Measurements from ENCODE around the gene NUP85.

The NUP85 gene

GRCh38 chr17:75244133-75244866, 38.8 kb downstream of the NUP85 start:
- Histone ChIP-seq H3K4me1 (ENCODE audit: control insufficient read depth in 1 of 2, insufficient read depth in 1 of 2, low read depth in 1 of 2, low read length in 1 of 2) (peaks cover 18 to 21% of the 10 kb centered on the region in 2 experiments), H3K9me3 (no peaks in the 10 kb centered on the region), H3K27me3 (no peaks in the 10 kb centered on the region), H3K4me3 (ENCODE audit: low read depth in 1 of 2, low read length in 1 of 2) (peak overlapping the region in 1 of 2 experiments; percentile 35), H3K27ac (peak overlapping the region; percentile 77), H3K36me3 (peaks cover 71% of the 10 kb centered on the region)
- TF ChIP-seq, protein P1, sequence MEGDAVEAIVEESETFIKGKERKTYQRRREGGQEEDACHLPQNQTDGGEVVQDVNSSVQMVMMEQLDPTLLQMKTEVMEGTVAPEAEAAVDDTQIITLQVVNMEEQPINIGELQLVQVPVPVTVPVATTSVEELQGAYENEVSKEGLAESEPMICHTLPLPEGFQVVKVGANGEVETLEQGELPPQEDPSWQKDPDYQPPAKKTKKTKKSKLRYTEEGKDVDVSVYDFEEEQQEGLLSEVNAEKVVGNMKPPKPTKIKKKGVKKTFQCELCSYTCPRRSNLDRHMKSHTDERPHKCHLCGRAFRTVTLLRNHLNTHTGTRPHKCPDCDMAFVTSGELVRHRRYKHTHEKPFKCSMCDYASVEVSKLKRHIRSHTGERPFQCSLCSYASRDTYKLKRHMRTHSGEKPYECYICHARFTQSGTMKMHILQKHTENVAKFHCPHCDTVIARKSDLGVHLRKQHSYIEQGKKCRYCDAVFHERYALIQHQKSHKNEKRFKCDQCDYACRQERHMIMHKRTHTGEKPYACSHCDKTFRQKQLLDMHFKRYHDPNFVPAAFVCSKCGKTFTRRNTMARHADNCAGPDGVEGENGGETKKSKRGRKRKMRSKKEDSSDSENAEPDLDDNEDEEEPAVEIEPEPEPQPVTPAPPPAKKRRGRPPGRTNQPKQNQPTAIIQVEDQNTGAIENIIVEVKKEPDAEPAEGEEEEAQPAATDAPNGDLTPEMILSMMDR (IDR thresholded peaks at IDR 0.05), result no peak

GRCh38 chr17:75245011-75245410, 39.5 kb downstream of the NUP85 start:
- TF ChIP-seq, protein P1 (IDR thresholded peaks at IDR 0.05), result no peak
- Histone ChIP-seq H3K4me1 (ENCODE audit: control insufficient read depth in 1 of 2, insufficient read depth in 1 of 2, low read depth in 1 of 2, low read length in 1 of 2) (peaks cover 18 to 21% of the 10 kb centered on the region in 2 experiments), H3K36me3 (peaks cover 64% of the 10 kb centered on the region)

DNA sequence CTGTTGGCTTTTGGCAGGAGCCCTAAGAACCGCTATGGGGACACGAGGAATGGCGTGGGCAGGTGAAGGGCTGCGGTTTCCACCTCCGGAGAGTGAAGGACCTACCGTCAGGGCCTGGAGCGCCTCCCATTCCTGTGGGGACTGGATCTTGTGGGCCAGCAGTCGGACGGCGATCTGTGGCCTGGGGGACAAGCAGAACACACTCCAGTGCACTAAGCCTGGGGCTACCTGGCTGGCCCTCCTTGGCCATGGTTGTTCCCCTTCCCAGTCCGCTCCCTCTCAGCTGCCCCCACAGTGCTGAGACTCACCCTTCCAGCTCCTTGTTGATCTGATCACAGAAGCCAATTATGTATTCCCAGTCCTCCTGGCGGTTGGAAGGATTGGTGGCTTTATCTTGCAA, 40.9 kb downstream of the NUP85 start:
- H3K27ac ChIP-seq, result no peak overlapping the region
- TF ChIP-seq, protein P1 (IDR thresholded peaks at IDR 0.05), result no peak
- no peaks in the 10 kb centered on the region for H3K9me3 ChIP-seq
- H3K36me3 ChIP-seq, result peaks cover 50% of the 10 kb centered on the region
- no peak overlapping the region for H3K4me3 ChIP-seq (ENCODE audit: low read depth in 1 of 2, low read length in 1 of 2)
- no peaks in the 10 kb centered on the region for H3K27me3 ChIP-seq
- peaks cover 27 to 28% of the 10 kb centered on the region in 2 experiments for H3K4me1 ChIP-seq (ENCODE audit: control insufficient read depth in 1 of 2, insufficient read depth in 1 of 2, low read depth in 1 of 2, low read length in 1 of 2)

More at GRCh38 chr17:75245011-75245410, 39.5 kb downstream of the NUP85 start:
- H3K27me3 ChIP-seq, result no peaks in the 10 kb centered on the region
- no peaks in the 10 kb centered on the region for H3K9me3 ChIP-seq
- peak overlapping the region; percentile 77 for H3K27ac ChIP-seq
- peak overlapping the region in 1 of 2 experiments; percentile 35 for H3K4me3 ChIP-seq (ENCODE audit: low read depth in 1 of 2, low read length in 1 of 2)

DNA sequence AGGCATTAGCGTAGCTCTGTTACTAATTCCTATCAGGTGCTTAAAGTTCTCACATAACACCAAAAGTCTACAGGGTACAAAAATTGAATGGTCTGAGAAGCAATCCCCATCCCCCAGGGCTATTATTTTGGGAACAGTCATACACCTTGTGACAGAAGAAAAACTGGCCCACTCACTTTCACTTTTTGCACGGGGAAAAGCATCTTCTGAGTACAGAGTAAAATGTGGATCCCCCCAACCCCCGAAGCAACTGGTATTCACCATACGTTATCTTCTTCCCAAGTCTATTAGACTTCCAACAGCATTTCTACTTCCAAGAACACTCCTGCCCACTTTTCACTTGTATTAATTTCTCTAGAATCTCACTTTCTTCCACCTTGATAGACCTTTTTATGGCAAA, 44.1 kb downstream of the NUP85 start:
- no peak overlapping the region for H3K27ac ChIP-seq
- H3K27me3 ChIP-seq, result no peaks in the 10 kb centered on the region
- no peak overlapping the region for H3K4me3 ChIP-seq (ENCODE audit: low read depth in 1 of 2, low read length in 1 of 2)
- no peaks in the 10 kb centered on the region for H3K9me3 ChIP-seq
- TF ChIP-seq, protein P1 (IDR thresholded peaks at IDR 0.05), result no peak
- H3K36me3 ChIP-seq, result peaks cover 23% of the 10 kb centered on the region
- H3K4me1 ChIP-seq (ENCODE audit: control insufficient read depth in 1 of 2, insufficient read depth in 1 of 2, low read depth in 1 of 2, low read length in 1 of 2), result peaks cover 27 to 28% of the 10 kb centered on the region in 2 experiments

GRCh38 chr17:75250009-75250471, 44.6 kb downstream of the NUP85 start:
- TF ChIP-seq, protein P1 (IDR thresholded peaks at IDR 0.05), result no peak
- Histone ChIP-seq H3K36me3 (peaks cover 23% of the 10 kb centered on the region), H3K9me3 (no peaks in the 10 kb centered on the region), H3K4me3 (ENCODE audit: low read depth in 1 of 2, low read length in 1 of 2) (no peak overlapping the region), H3K27me3 (no peaks in the 10 kb centered on the region), H3K27ac (peak overlapping the region; percentile 16), H3K4me1 (ENCODE audit: control insufficient read depth in 1 of 2, insufficient read depth in 1 of 2, low read depth in 1 of 2, low read length in 1 of 2) (peaks cover 22 to 23% of the 10 kb centered on the region in 2 experiments)

Measured in neutrophil (primary cell).